Measurements from ENCODE around the gene ANGPTL7.
"Not testable (repeated sequence)": the region's sequence is repeated elsewhere in the genome, so short reads cannot be mapped to it uniquely, and the experiment has no call there.

GRCh38 chr1:11179749-11180148 lies 9.4 kb upstream of the ANGPTL7 start:
- not testable (repeated sequence) for TF ChIP-seq CTCF (conservative IDR thresholded peaks at IDR 0.05); ZFX (IDR thresholded peaks at IDR 0.05)

Data from C4-2B (cell line).